H1 (cell line): ENCODE results near the gene STOML2. TPM values are rescaled to one million over a fixed set of nuclear protein-coding genes. Genes with fewer than 3 reads are reported as not detected.

Experiments
- CTCF ChIA-PET: fragments of 300-600 bp; sonication (Branson Sonifier 250); formaldehyde crosslinking; loops from one replicate; lab custom pipeline; 2021; ENCODE audit not compliant: partially characterized antibody; lab: Charles Lee
- POLR2A ChIA-PET: fragments of 300-600 bp; sonication (Branson Sonifier 250); formaldehyde crosslinking; loops from one replicate; lab custom pipeline; 2021; ENCODE audit warnings: inconsistent platforms; ENCODE audit not compliant: partially characterized antibody; lab: Charles Lee
- DNase-seq, 2 experiments: peaks; one replicate each; pipeline versions ENCODE4 v3.0.0 to v3.0.0-alpha.2; 2010 to 2022; ENCODE audit warnings: low spot score in 2 of 2, low read depth in 1 of 2, mixed read lengths in 1 of 2
- FAIRE-seq: peaks from 2 replicates; lab custom pipeline; 2011; peaks lifted over from hg19 to GRCh38; lab: Jason Lieb, UNC
- H2AFZ ChIP-seq: 2 replicates; pipeline ENCODE4 v1.8.1; 2012; ENCODE audit warnings: low read length, inconsistent platforms
- H2AK5ac ChIP-seq: 2 replicates; pipeline ENCODE4 v1.6.1; 2013; ENCODE audit warnings: low read depth, low read length
- H2BK120ac ChIP-seq: replicated peaks from 2 replicates; pipeline ENCODE3; 2013; ENCODE audit warnings: low read depth, low read length, inconsistent platforms
- H2BK12ac ChIP-seq: 2 replicates; pipeline ENCODE4 v1.6.1; 2013; ENCODE audit warnings: low read depth, low read length
- H2BK15ac ChIP-seq: 2 replicates; pipeline ENCODE4 v1.6.1; 2013; ENCODE audit warnings: low read length
- H2BK20ac ChIP-seq: 2 replicates; pipeline ENCODE4 v1.6.1; 2013; ENCODE audit warnings: low read length
- H2BK5ac ChIP-seq: 2 replicates; pipeline ENCODE4 v1.6.1; 2013; ENCODE audit warnings: low read depth, low read length
- H3K14ac ChIP-seq: 2 replicates; pipeline ENCODE4 v1.6.1; 2013; ENCODE audit warnings: inconsistent platforms; ENCODE audit not compliant: insufficient read length
- H3K18ac ChIP-seq: 2 replicates; pipeline ENCODE4 v1.6.1; 2013; ENCODE audit warnings: low read length; ENCODE audit errors: extremely low read depth
- H3K23ac ChIP-seq: 2 replicates; pipeline ENCODE4 v1.6.1; 2013; ENCODE audit warnings: inconsistent platforms; ENCODE audit not compliant: insufficient read length
- H3K23me2 ChIP-seq: 2 replicates; pipeline ENCODE4 v1.6.1; 2013; ENCODE audit warnings: low read depth, low read length
- H3K27ac ChIP-seq: 2 replicates; pipeline ENCODE4 v1.6.1; 2011; ENCODE audit warnings: low read depth, low read length, inconsistent platforms
- H3K27me3 ChIP-seq, 4 experiments: replicated peaks in 1 of 4; 1 replicate in 1 of 4; 2 replicates in 3 of 4; pipeline versions ENCODE4 v1.6.1 to v1.8.1; 2011 to 2013; ENCODE audit warnings: low read length in 3 of 4, mild to moderate bottlenecking in 3 of 4, inconsistent platforms in 2 of 4, mixed read lengths in 2 of 4, moderate library complexity in 1 of 4; ENCODE audit not compliant: control insufficient read depth in 3 of 4, insufficient read depth in 3 of 4; ENCODE audit errors: extremely low read depth in 1 of 4
- H3K36me3 ChIP-seq, 4 experiments: 2 replicates each; pipeline versions ENCODE4 v1.6.1 to v1.8.1; 2011 to 2013; ENCODE audit warnings: mild to moderate bottlenecking in 4 of 4, low read length in 3 of 4, moderate library complexity in 2 of 4, control low read depth in 1 of 4, inconsistent platforms in 1 of 4; ENCODE audit not compliant: insufficient read depth in 4 of 4, control insufficient read depth in 2 of 4
- H3K4ac ChIP-seq: replicated peaks from 2 replicates; pipeline ENCODE3; 2013; ENCODE audit warnings: low read length, low read depth, mixed read lengths, inconsistent platforms; ENCODE audit not compliant: insufficient read length
- H3K4me1 ChIP-seq, 4 experiments: replicated peaks in 1 of 4; 1 replicate in 1 of 4; 2 replicates in 3 of 4; pipeline versions ENCODE4 v1.6.1 to v1.8.1; 2011 to 2013; ENCODE audit warnings: low read length in 3 of 4, inconsistent platforms in 2 of 4, mixed read lengths in 1 of 4; ENCODE audit not compliant: insufficient read depth in 4 of 4, control insufficient read depth in 3 of 4
- H3K4me2 ChIP-seq, 2 experiments: 2 replicates each; pipeline versions ENCODE4 v1.6.1 to v1.8.1; 2011 to 2013; ENCODE audit warnings: low read depth in 2 of 2, low read length in 2 of 2, control low read depth in 1 of 2, inconsistent platforms in 1 of 2, mild to moderate bottlenecking in 1 of 2; ENCODE audit not compliant: insufficient read depth in 1 of 2
- H3K4me3 ChIP-seq, 4 experiments: fragments of 200-600, 300-600 bp in 1 of 4; sonication (generic), shearing (Covaris generic), sonication (Bioruptor Twin) in 1 of 4; 2 replicates each; pipeline versions ENCODE4 v1.5.1 to v1.8.1; 2011 to 2016; ENCODE audit warnings: low read length in 4 of 4, low read depth in 3 of 4, control low read depth in 2 of 4, inconsistent platforms in 2 of 4, mild to moderate bottlenecking in 2 of 4, mixed read lengths in 1 of 4, moderate library complexity in 1 of 4; ENCODE audit not compliant: insufficient read depth in 2 of 4; ENCODE audit errors: extremely low read depth in 1 of 4
- H3K56ac ChIP-seq: replicated peaks from 2 replicates; pipeline ENCODE3; 2013; ENCODE audit warnings: low read depth, mild to moderate bottlenecking, mixed read lengths, low read length, inconsistent platforms; ENCODE audit not compliant: insufficient read length
- H3K79me1 ChIP-seq: 2 replicates; pipeline ENCODE4 v1.6.1; 2013; ENCODE audit warnings: low read depth, low read length, control low read depth
- H3K79me2 ChIP-seq, 2 experiments: 2 replicates each; pipeline versions ENCODE4 v1.6.1 to v1.8.1; 2012 to 2013; ENCODE audit warnings: low read length in 2 of 2, mild to moderate bottlenecking in 2 of 2, inconsistent platforms in 1 of 2; ENCODE audit not compliant: insufficient read depth in 2 of 2, control insufficient read depth in 1 of 2
- H3K9ac ChIP-seq, 4 experiments: replicated peaks in 1 of 4; 1 replicate in 1 of 4; 2 replicates in 3 of 4; pipeline versions ENCODE4 v1.6.1 to v1.8.1; 2011 to 2013; ENCODE audit warnings: low read depth in 3 of 4, low read length in 3 of 4, control low read depth in 2 of 4, mild to moderate bottlenecking in 2 of 4, moderate library complexity in 2 of 4, inconsistent platforms in 1 of 4; ENCODE audit errors: extremely low read depth in 1 of 4
- H3K9me3 ChIP-seq, 2 experiments: 2 replicates each; pipeline versions ENCODE4 v1.6.1 to v1.8.1; 2012 to 2013; ENCODE audit warnings: mild to moderate bottlenecking in 2 of 2, moderate library complexity in 2 of 2, control low read depth in 1 of 2, inconsistent platforms in 1 of 2, low read depth in 1 of 2, low read length in 1 of 2, mixed read lengths in 1 of 2; ENCODE audit not compliant: insufficient read depth in 2 of 2
- H4K20me1 ChIP-seq, 2 experiments: replicated peaks in 1 of 2; 2 replicates each; pipeline versions ENCODE3 to v1.8.1; 2011 to 2013; ENCODE audit warnings: inconsistent platforms in 2 of 2, low read length in 2 of 2, mild to moderate bottlenecking in 1 of 2; ENCODE audit not compliant: insufficient read depth in 2 of 2, control insufficient read depth in 1 of 2
- H4K5ac ChIP-seq: 2 replicates; pipeline ENCODE4 v1.6.1; 2013; ENCODE audit warnings: low read length, low read depth, mixed read lengths, inconsistent platforms; ENCODE audit not compliant: insufficient read length
- H4K8ac ChIP-seq: 2 replicates; pipeline ENCODE4 v1.8.0; 2013; ENCODE audit warnings: mild to moderate bottlenecking, moderate library complexity, low read length, inconsistent platforms; ENCODE audit not compliant: insufficient read depth; ENCODE audit errors: extremely low read depth
- H4K91ac ChIP-seq: replicated peaks from 2 replicates; pipeline ENCODE3; 2013; ENCODE audit warnings: low read length, mixed read lengths, inconsistent platforms; ENCODE audit not compliant: insufficient read length
- ATF3 ChIP-seq: IDR thresholded peaks from 2 replicates; pipeline ENCODE4 v1.6.1; 2011; ENCODE audit warnings: low read depth, mild to moderate bottlenecking, low read length; ENCODE audit not compliant: insufficient read depth
- CBX5 ChIP-seq: fragments of 300-800, 300-1000 bp; sonication (generic); IDR thresholded peaks from 2 replicates; pipeline ENCODE4 v1.7.1; 2016; ENCODE audit warnings: antibody characterized with exemption, low read length, low read depth
- EP300 ChIP-seq, 2 experiments: IDR thresholded peaks; 1 replicate in 1 of 2; 2 replicates in 1 of 2; pipeline ENCODE4 v1.6.1; 2011 to 2012; ENCODE audit warnings: low read depth in 2 of 2, low read length in 2 of 2, mild to moderate bottlenecking in 2 of 2, borderline replicate concordance in 1 of 2, inconsistent platforms in 1 of 2, moderate library complexity in 1 of 2
- KDM5A ChIP-seq: fragments of 200-600 bp; IDR thresholded peaks from 2 replicates; pipeline ENCODE4 v1.7.1; 2012; ENCODE audit warnings: mild to moderate bottlenecking, low read length, inconsistent platforms, mixed read lengths
- POLR2A ChIP-seq, 2 experiments: IDR thresholded peaks; 1 replicate in 1 of 2; 2 replicates in 1 of 2; pipeline ENCODE4 v1.6.1; 2011; ENCODE audit warnings: low read depth in 2 of 2, low read length in 2 of 2, mild to moderate bottlenecking in 2 of 2; ENCODE audit errors: control extremely low read depth in 1 of 2
- POU5F1 ChIP-seq: IDR thresholded peaks from 2 replicates; pipeline ENCODE4 v1.6.1; 2011; ENCODE audit warnings: low read depth, mild to moderate bottlenecking, low read length, moderate library complexity
- RBBP5 ChIP-seq: IDR thresholded peaks from 2 replicates; pipeline ENCODE4 v1.7.1; 2012; ENCODE audit warnings: low read depth, mild to moderate bottlenecking, inconsistent platforms, low read length, moderate library complexity, borderline replicate concordance
- RFX5 ChIP-seq: IDR thresholded peaks from 2 replicates; pipeline ENCODE4 v1.6.1; 2011; ENCODE audit warnings: low read depth, low read length, improper control_type of control experiment, borderline replicate concordance
- WGBS, 2 experiments: shearing (Covaris generic) in 1 of 2; methylation state at CpG; one replicate each; pipeline versions ENCODE4 v1.1.6 to v1.1.7; 2013 to 2015; ENCODE audit warnings: low lambda C conversion rate in 2 of 2, mixed read lengths in 2 of 2, inconsistent platforms in 1 of 2, low coverage in 1 of 2, missing lambda C conversion rate in 1 of 2; ENCODE audit not compliant: insufficient replicate concordance in 2 of 2, insufficient coverage in 1 of 2, insufficient read length in 1 of 2; ENCODE audit errors: extremely low coverage in 1 of 2, missing lambda C conversion rate in 1 of 2; 5-methylcytosine and 5-hydroxymethylcytosine counted together
- polyA plus RNA-seq, 7 experiments: library from polyadenylated mRNA; depleted of rRNA in 3 of 7; stranded (reverse) in 5 of 7; unstranded in 2 of 7; fragments of >200 nt in 5 of 7; fragments of 200-250 nt in 2 of 7; gene quantifications; 1 replicate in 5 of 7; 2 replicates in 1 of 7; 4 replicates in 1 of 7; pipeline versions ENCODE4 v1.2.1 to v1.2.3, GENCODE V29; 2011 to 2013; ENCODE audit warnings: missing spikeins in 2 of 7, mixed read lengths in 2 of 7
- total RNA-seq: library from RNA; stranded (reverse); fragmentation: NEBNext Ultra II Directional; extraction: Animal tissue kit (Norgen Biotek cat#: 25700); gene quantifications from 2 replicates; pipeline ENCODE4 v1.2.1, GENCODE V29; 2021

STOML2 gene
- total and polyA plus RNA-seq, 2 of the 8 experiments (the other 6 are each of a cell fraction or from before 2014, with no cell fraction given) = 203 to 256 TPM

GRCh38 chr9:35136866-35137265 lies 33.9 kb upstream of the STOML2 start:
- H2BK120ac ChIP-seq = no peak overlapping the region
- peaks cover 26 to 37% of the 10 kb centered on the region in 2 experiments for H3K9me3 ChIP-seq
- H3K4me1 ChIP-seq = no peaks in the 10 kb centered on the region
- no peak overlapping the region for H2BK20ac ChIP-seq
- no peak overlapping the region for H2AK5ac ChIP-seq
- H3K79me1 ChIP-seq = no peaks in the 10 kb centered on the region
- no peaks in the 10 kb centered on the region for H3K79me2 ChIP-seq
- H4K5ac ChIP-seq = no peak overlapping the region
- H3K18ac ChIP-seq = no peak overlapping the region
- H3K4me3 ChIP-seq = no peak overlapping the region
- H3K56ac ChIP-seq = no peak overlapping the region
- DNase-seq = no peak
- no peaks in the 10 kb centered on the region for H3K23me2 ChIP-seq
- no peaks in the 10 kb centered on the region for H3K36me3 ChIP-seq
- H2BK5ac ChIP-seq = no peak overlapping the region
- no peak overlapping the region for H3K4me2 ChIP-seq
- H3K9ac ChIP-seq = no peak overlapping the region
- no peaks in the 10 kb centered on the region for H3K27me3 ChIP-seq
- H2AFZ ChIP-seq = no peak overlapping the region
- H3K4ac ChIP-seq = no peak overlapping the region
- H2BK15ac ChIP-seq = no peak overlapping the region
- H3K23ac ChIP-seq = no peak overlapping the region
- FAIRE-seq = no peak
- H3K27ac ChIP-seq = no peak overlapping the region
- H4K91ac ChIP-seq = no peak overlapping the region
- H4K8ac ChIP-seq = no peak overlapping the region
- 86% methylated on average over 8 of the region's 8 CpGs; no CpG with 5 or more reads in 1 of the 2 experiments for WGBS, 2 experiments
- H3K14ac ChIP-seq = no peak overlapping the region
- no peaks in the 10 kb centered on the region for H4K20me1 ChIP-seq
- no peak overlapping the region for H2BK12ac ChIP-seq
- TF ChIP-seq RBBP5 (no peak), KDM5A (no peak), POU5F1 (no peak), CBX5 (no peak), ATF3 (no peak), EP300 (IDR thresholded peaks at IDR 0.05; ENCODE audit: borderline replicate concordance in 1 of 2, low read depth in 2 of 2, low read length in 2 of 2) (no peak), POLR2A (IDR thresholded peaks at IDR 0.05; ENCODE audit: control extremely low read depth in 1 of 2, low read depth in 2 of 2, low read length in 2 of 2) (no peak), RFX5 (no peak)
- POLR2A ChIA-PET = no interaction called here
- CTCF ChIA-PET = no interaction called here
